ENCODE measurements around the gene PPP2R2C.
A peak's percentile ranks its signal among the peaks of the same experiment; 100 is the strongest.

The PPP2R2C gene

GRCh38 chr4:6359536-6360308 is 112.7 kb downstream of the PPP2R2C start:
- DNase-seq = no peak

GRCh38 chr4:6357476-6357875 is 114.9 kb downstream of the PPP2R2C start:
- DNase-seq = no peak

GRCh38 chr4:6356076-6356560 is 116.3 kb downstream of the PPP2R2C start:
- no peak for DNase-seq

GRCh38 chr4:6355052-6355451 is 117.4 kb downstream of the PPP2R2C start:
- no peak for DNase-seq

GRCh38 chr4:6354626-6355025 is 117.8 kb downstream of the PPP2R2C start:
- no peak for DNase-seq

GRCh38 chr4:6354119-6354518 is 118.3 kb downstream of the PPP2R2C start:
- DNase-seq = no peak

GRCh38 chr4:6352031-6352692 is 120.3 kb downstream of the PPP2R2C start:
- DNase-seq = no peak

- DNase-seq = no peak
These were observed 121.0 kb downstream of the PPP2R2C start for GRCh38 chr4:6351246-6352000.

GRCh38 chr4:6350646-6351045 is 121.8 kb downstream of the PPP2R2C start:
- DNase-seq = no peak

GRCh38 chr4:6349896-6350603 is 122.4 kb downstream of the PPP2R2C start:
- no peak for DNase-seq

GRCh38 chr4:6348408-6348807 is 124.0 kb downstream of the PPP2R2C start:
- no peak for DNase-seq

GRCh38 chr4:6347511-6348045 is 124.8 kb downstream of the PPP2R2C start:
- no peak for DNase-seq

- DNase-seq = no peak
These were observed 125.9 kb downstream of the PPP2R2C start for GRCh38 chr4:6346373-6347110.

GRCh38 chr4:6345866-6346265 is 126.5 kb downstream of the PPP2R2C start:
- DNase-seq = no peak

GRCh38 chr4:6345096-6345830 is 127.2 kb downstream of the PPP2R2C start:
- DNase-seq = no peak

GRCh38 chr4:6343939-6344408 is 128.4 kb downstream of the PPP2R2C start:
- DNase-seq = no peak

- peak; percentile 21 for DNase-seq
These were observed 129.7 kb downstream of the PPP2R2C start for GRCh38 chr4:6342530-6343293.

- no peak for DNase-seq
These were observed 130.7 kb downstream of the PPP2R2C start for GRCh38 chr4:6341696-6342095.

- DNase-seq = no peak
These were observed 131.9 kb downstream of the PPP2R2C start for GRCh38 chr4:6340446-6341015.

Data from NCI-H146 (cell line).